AG10803 (cell line): ENCODE data around the gene TBC1D9.

ENCODE experiments used
- DNase-seq: peaks from one replicate; pipeline ENCODE4 v3.0.0; 2010; ENCODE audit warnings: low read depth
- H3K4me3 ChIP-seq: 2 replicates; pipeline ENCODE4 v1.5.1; 2011; ENCODE audit warnings: mild to moderate bottlenecking, low read length, control low read depth
- CTCF ChIP-seq: conservative IDR thresholded peaks from 2 replicates; pipeline ENCODE4 v1.5.1; 2011; ENCODE audit warnings: mild to moderate bottlenecking, low read length, control low read depth, inconsistent platforms

TBC1D9 gene

GRCh38 chr4:140774510-140774909 is 18.3 kb upstream of the TBC1D9 start:
- no peak for TF ChIP-seq CTCF
- no peak overlapping the region for H3K4me3 ChIP-seq
- DNase-seq = no peak

GRCh38 chr4:140769209-140769608 is 13.0 kb upstream of the TBC1D9 start:
- DNase-seq = no peak
- H3K4me3 ChIP-seq = no peak overlapping the region
- no peak for TF ChIP-seq CTCF

GRCh38 chr4:140764785-140765392 is 8.7 kb upstream of the TBC1D9 start:
- no peak for TF ChIP-seq CTCF
- no peak overlapping the region for H3K4me3 ChIP-seq
- peak; percentile 21 for DNase-seq

GRCh38 chr4:140762202-140762601 is 6.0 kb upstream of the TBC1D9 start:
- DNase-seq = no peak
- no peak overlapping the region for H3K4me3 ChIP-seq
- TF ChIP-seq CTCF = no peak

- H3K4me3 ChIP-seq = peak overlapping the region; percentile 83
- no peak for DNase-seq
- no peak for TF ChIP-seq CTCF
Measured at GRCh38 chr4:140757232-140757630, 1.0 kb upstream of the TBC1D9 start.

- H3K4me3 ChIP-seq = peak overlapping the region; percentile 83
- peak; percentile 54 for DNase-seq
- no peak for TF ChIP-seq CTCF
Measured at GRCh38 chr4:140755774-140756318, 339 bp downstream of the TBC1D9 start.
